CD14-positive monocyte (primary cell): ENCODE results near the gene ID4. TPM values are rescaled to one million over a fixed set of nuclear protein-coding genes. Genes with fewer than 3 reads are reported as not detected.

ENCODE experiments used
- DNase-seq, 3 donors: peaks; one replicate each; pipeline ENCODE4 v3.0.0-alpha.2; 2011 to 2022
- H2AFZ ChIP-seq: 2 replicates; pipeline ENCODE4 v1.6.0; 2012; ENCODE audit warnings: mild to moderate bottlenecking, low read depth, low read length, inconsistent platforms; ENCODE audit not compliant: insufficient read depth, poor library complexity, severe bottlenecking
- H3K27ac ChIP-seq, 2 donors: 1 replicate in 1 of 2; 2 replicates in 1 of 2; pipeline ENCODE4 v1.5.1; 2012 to 2013; ENCODE audit warnings: low read length in 2 of 2, control low read depth in 1 of 2, inconsistent platforms in 1 of 2, low read depth in 1 of 2, mild to moderate bottlenecking in 1 of 2
- H3K27me3 ChIP-seq, 2 donors: one replicate each; pipeline versions ENCODE4 v1.6.0 to v1.6.1; 2011 to 2013; ENCODE audit warnings: low read length in 2 of 2; ENCODE audit not compliant: control insufficient read depth in 2 of 2, insufficient read depth in 2 of 2
- H3K36me3 ChIP-seq, 2 donors: replicated peaks in 1 of 2; 1 replicate in 1 of 2; 2 replicates in 1 of 2; pipeline versions ENCODE4 v1.5.1 to v1.6.1; 2012 to 2013; ENCODE audit warnings: low read length in 2 of 2, control low read depth in 1 of 2, inconsistent platforms in 1 of 2, mild to moderate bottlenecking in 1 of 2; ENCODE audit not compliant: insufficient read depth in 2 of 2, control insufficient read depth in 1 of 2
- H3K4me1 ChIP-seq, 2 donors: 1 replicate in 1 of 2; 2 replicates in 1 of 2; pipeline versions ENCODE4 v1.5.1 to v1.6.1; 2012 to 2013; ENCODE audit warnings: low read length in 2 of 2, control low read depth in 1 of 2, inconsistent platforms in 1 of 2, mild to moderate bottlenecking in 1 of 2, moderate library complexity in 1 of 2; ENCODE audit not compliant: insufficient read depth in 2 of 2, control insufficient read depth in 1 of 2
- H3K4me2 ChIP-seq: replicated peaks from 2 replicates; pipeline ENCODE3; 2012; ENCODE audit warnings: low read length, moderate library complexity, mild to moderate bottlenecking; ENCODE audit not compliant: poor library complexity, severe bottlenecking; ENCODE audit errors: extremely low read depth
- H3K4me3 ChIP-seq, 3 experiments: fragments of 200-600 bp in 1 of 3; sonication (generic) in 1 of 3; replicated peaks in 1 of 3; 1 replicate in 2 of 3; 2 replicates in 1 of 3; pipeline ENCODE4 v1.5.1; 2011 to 2013; ENCODE audit warnings: low read length in 3 of 3, mild to moderate bottlenecking in 3 of 3, control low read depth in 2 of 3, low read depth in 2 of 3, inconsistent platforms in 1 of 3, moderate library complexity in 1 of 3
- H3K79me2 ChIP-seq: 2 replicates; pipeline ENCODE4 v1.6.0; 2012; ENCODE audit warnings: mild to moderate bottlenecking, control low read depth, inconsistent platforms, low read length, moderate library complexity; ENCODE audit not compliant: insufficient read depth
- H3K9ac ChIP-seq: 2 replicates; pipeline ENCODE4 v1.6.0; 2017; ENCODE audit warnings: low read length, mild to moderate bottlenecking; ENCODE audit not compliant: insufficient read depth, poor library complexity, severe bottlenecking
- H3K9me3 ChIP-seq, 2 donors: replicated peaks in 1 of 2; 1 replicate in 1 of 2; 2 replicates in 1 of 2; pipeline versions ENCODE4 v1.5.1 to v1.6.1; 2012 to 2013; ENCODE audit warnings: low read length in 2 of 2, control low read depth in 1 of 2; ENCODE audit not compliant: control insufficient read depth in 1 of 2, insufficient read depth in 1 of 2
- H4K20me1 ChIP-seq: 2 replicates; pipeline ENCODE4 v1.6.0; 2012; ENCODE audit warnings: mild to moderate bottlenecking, low read length, control low read depth, moderate library complexity; ENCODE audit not compliant: insufficient read depth
- H3K27ac Mint-ChIP-seq, 7 donors: one replicate each; pipeline ENCODE4 v1.8.0; 2020; ENCODE audit warnings: mild to moderate bottlenecking in 7 of 7, mixed read lengths in 7 of 7, moderate library complexity in 6 of 7, inconsistent platforms in 2 of 7
- H3K27me3 Mint-ChIP-seq, 3 donors: one replicate each; pipeline ENCODE4 v1.8.0; 2021 to 2022; ENCODE audit warnings: low read depth in 3 of 3, mild to moderate bottlenecking in 3 of 3, mixed read lengths in 3 of 3, moderate library complexity in 3 of 3, inconsistent platforms in 1 of 3
- H3K36me3 Mint-ChIP-seq, 2 donors: one replicate each; pipeline ENCODE4 v1.8.0; 2020; ENCODE audit warnings: mixed read lengths in 2 of 2, inconsistent platforms in 1 of 2, mild to moderate bottlenecking in 1 of 2
- H3K4me1 Mint-ChIP-seq: one replicate; pipeline ENCODE4 v1.8.0; 2020; ENCODE audit warnings: mild to moderate bottlenecking, mixed read lengths
- H3K4me3 Mint-ChIP-seq, 2 donors: one replicate each; pipeline ENCODE4 v1.8.0; 2020; ENCODE audit warnings: mild to moderate bottlenecking in 2 of 2, mixed read lengths in 2 of 2, moderate library complexity in 1 of 2
- H3K9me3 Mint-ChIP-seq, 7 donors: one replicate each; pipeline ENCODE4 v1.8.0; 2020 to 2022; ENCODE audit warnings: mixed read lengths in 7 of 7, mild to moderate bottlenecking in 6 of 7, moderate library complexity in 6 of 7, inconsistent platforms in 2 of 7
- WGBS: methylation state at CpG from one replicate; pipeline ENCODE4 v1.1.5; 2013; ENCODE audit warnings: missing lambda C conversion rate; ENCODE audit not compliant: insufficient coverage; 5-methylcytosine and 5-hydroxymethylcytosine counted together
- intact Hi-C, 2 donors: fragments of 100-400 bp; cut with micrococcal nuclease; formaldehyde crosslinking; loops; one replicate each; pipeline versions ENCODE4 v1.15.0 to v1.15.1; 2023
- polyA plus RNA-seq, 3 donors: library from polyadenylated mRNA; depleted of rRNA in 1 of 3; unstranded in 2 of 3; stranded (reverse) in 1 of 3; fragments of 300-500 nt in 2 of 3; fragments of >200 nt in 1 of 3; fragmentation: Illumina TruSeq in 2 of 3; gene quantifications; 1 replicate in 2 of 3; 2 replicates in 1 of 3; pipeline ENCODE4 v1.2.3, GENCODE V29; 2012 to 2021
- TF ChIP-seq, protein P1 (sequence below): fragments of 200-600 bp; IDR thresholded peaks from one replicate; pipeline ENCODE4 v1.8.0; 2022; ENCODE audit warnings: antibody characterized with exemption, mild to moderate bottlenecking

Gene ID4
- polyA plus RNA-seq, 3 donors = not detected

DNA sequence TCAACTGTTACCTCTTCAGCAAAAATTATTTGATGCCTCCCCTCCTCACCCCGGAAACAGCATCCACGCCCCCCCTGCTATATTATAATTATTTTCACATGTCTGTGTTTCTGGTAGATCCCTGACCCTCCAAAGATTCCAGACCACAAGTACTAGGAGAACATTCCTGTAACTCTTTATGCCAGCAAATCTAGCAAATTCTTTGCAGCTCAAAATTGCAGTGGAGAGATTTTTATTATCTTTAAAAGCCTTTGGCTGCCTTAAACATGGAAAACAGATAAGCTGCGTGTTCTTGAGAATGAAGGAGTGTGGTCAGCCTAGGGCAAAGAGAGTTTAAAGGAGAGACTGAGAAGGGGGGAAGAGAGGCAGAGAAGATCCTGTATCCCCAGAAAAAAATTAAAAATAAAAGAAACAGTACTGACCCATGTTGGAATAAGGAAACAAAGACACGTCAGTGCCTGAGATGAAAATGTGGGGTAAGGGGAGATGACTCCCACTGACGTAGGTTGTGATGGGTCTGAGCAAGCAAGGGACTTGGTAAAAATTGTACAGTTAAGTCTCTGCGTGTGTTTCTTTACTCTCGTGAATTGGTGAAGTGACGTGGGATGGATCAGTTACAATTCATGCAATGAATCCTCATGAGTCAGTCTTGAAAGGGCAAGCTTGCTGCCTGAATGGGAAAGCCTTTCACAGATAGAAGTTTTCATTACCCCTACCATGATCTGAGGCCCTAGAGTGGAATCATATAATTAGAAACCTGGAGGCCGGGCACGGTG is 8.3 kb downstream of the ID4 start:
- Histone ChIP-seq H3K36me3 (no peaks in the 10 kb centered on the region), H3K9ac (no peak overlapping the region), H3K27me3 (peaks cover 30 to 34% of the 10 kb centered on the region in 2 donors), H3K79me2 (no peaks in the 10 kb centered on the region), H4K20me1 (no peaks in the 10 kb centered on the region), H3K27ac (no peak overlapping the region), H3K4me3 (no peak overlapping the region), H3K4me1 (no peaks in the 10 kb centered on the region), H3K4me2 (no peak overlapping the region), H2AFZ (no peak overlapping the region), H3K9me3 (no peaks in the 10 kb centered on the region)
- TF ChIP-seq, protein P1, sequence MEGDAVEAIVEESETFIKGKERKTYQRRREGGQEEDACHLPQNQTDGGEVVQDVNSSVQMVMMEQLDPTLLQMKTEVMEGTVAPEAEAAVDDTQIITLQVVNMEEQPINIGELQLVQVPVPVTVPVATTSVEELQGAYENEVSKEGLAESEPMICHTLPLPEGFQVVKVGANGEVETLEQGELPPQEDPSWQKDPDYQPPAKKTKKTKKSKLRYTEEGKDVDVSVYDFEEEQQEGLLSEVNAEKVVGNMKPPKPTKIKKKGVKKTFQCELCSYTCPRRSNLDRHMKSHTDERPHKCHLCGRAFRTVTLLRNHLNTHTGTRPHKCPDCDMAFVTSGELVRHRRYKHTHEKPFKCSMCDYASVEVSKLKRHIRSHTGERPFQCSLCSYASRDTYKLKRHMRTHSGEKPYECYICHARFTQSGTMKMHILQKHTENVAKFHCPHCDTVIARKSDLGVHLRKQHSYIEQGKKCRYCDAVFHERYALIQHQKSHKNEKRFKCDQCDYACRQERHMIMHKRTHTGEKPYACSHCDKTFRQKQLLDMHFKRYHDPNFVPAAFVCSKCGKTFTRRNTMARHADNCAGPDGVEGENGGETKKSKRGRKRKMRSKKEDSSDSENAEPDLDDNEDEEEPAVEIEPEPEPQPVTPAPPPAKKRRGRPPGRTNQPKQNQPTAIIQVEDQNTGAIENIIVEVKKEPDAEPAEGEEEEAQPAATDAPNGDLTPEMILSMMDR = no peak
- H3K9me3 Mint-ChIP-seq = no peaks in the 10 kb centered on the region
- H3K4me3 Mint-ChIP-seq = peak overlapping the region in 1 of 2 donors; percentile 2
- no peaks in the 10 kb centered on the region for H3K36me3 Mint-ChIP-seq
- WGBS = 86% methylated on average over 4 of the region's 10 CpGs
- no peak overlapping the region for H3K27ac Mint-ChIP-seq
- intact Hi-C loops = no loop called here
- H3K4me1 Mint-ChIP-seq = no peaks in the 10 kb centered on the region
- H3K27me3 Mint-ChIP-seq = peaks cover 13 to 34% (median 23%) of the 10 kb centered on the region in 3 donors
- DNase-seq = no peak

DNA sequence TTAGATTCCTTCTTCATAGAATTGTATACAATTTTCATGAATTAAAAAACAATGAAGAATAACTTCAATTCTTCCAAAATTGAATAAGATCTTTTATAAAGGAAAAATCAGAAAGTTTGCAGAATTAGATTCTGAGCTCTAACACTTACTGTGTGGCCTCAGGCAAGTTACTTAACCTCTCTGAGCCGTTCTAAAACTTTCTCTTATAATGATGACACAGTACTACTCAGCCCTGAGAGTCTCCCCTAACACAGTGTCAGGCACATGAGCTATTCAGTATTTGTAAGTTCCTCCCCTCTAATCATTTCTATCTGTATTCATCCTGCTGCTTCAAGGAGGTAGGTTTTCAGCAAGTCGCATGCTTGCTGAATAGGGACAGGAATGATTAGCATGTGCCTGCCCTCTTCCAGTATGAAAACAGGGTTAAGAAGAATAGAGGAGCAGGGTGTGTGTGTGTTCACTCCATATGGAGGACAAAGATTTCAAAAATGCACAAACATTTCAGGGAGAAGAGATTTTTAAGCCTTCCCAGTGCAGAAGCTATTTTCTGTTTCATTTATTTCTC is 11.4 kb downstream of the ID4 start:
- H3K36me3 ChIP-seq = no peaks in the 10 kb centered on the region
- intact Hi-C loops = no loop called here
- 83% methylated on average over 1 of the region's 2 CpGs for WGBS
- no peaks in the 10 kb centered on the region for H3K4me1 ChIP-seq
- no peak overlapping the region for H3K9ac ChIP-seq
- H3K4me2 ChIP-seq = no peak overlapping the region
- H2AFZ ChIP-seq = no peak overlapping the region
- Mint-ChIP-seq H3K4me3 (no peak overlapping the region), H3K36me3 (no peaks in the 10 kb centered on the region), H3K27me3 (peaks cover 5 to 14% (median 9%) of the 10 kb centered on the region in 3 donors), H3K4me1 (no peaks in the 10 kb centered on the region), H3K27ac (no peak overlapping the region), H3K9me3 (no peaks in the 10 kb centered on the region)
- H3K79me2 ChIP-seq = no peaks in the 10 kb centered on the region
- H3K27ac ChIP-seq = no peak overlapping the region
- H3K27me3 ChIP-seq = peaks cover 5% of the 10 kb centered on the region in 2 donors
- H3K4me3 ChIP-seq = no peak overlapping the region
- no peak for DNase-seq
- TF ChIP-seq, protein P1 = no peak
- H3K9me3 ChIP-seq = no peaks in the 10 kb centered on the region
- no peaks in the 10 kb centered on the region for H4K20me1 ChIP-seq
